IPS-11a (cell line): ENCODE results near the gene CEP295NL.
"Not testable (repeated sequence)": the region's sequence is repeated elsewhere in the genome, so short reads cannot be mapped to it uniquely, and the experiment has no call there.

Experiments
- H3K4me3 ChIP-seq: one replicate; pipeline ENCODE4 v1.5.1; 2013; ENCODE audit warnings: low read depth, low read length, control low read depth

Gene CEP295NL, protein sequence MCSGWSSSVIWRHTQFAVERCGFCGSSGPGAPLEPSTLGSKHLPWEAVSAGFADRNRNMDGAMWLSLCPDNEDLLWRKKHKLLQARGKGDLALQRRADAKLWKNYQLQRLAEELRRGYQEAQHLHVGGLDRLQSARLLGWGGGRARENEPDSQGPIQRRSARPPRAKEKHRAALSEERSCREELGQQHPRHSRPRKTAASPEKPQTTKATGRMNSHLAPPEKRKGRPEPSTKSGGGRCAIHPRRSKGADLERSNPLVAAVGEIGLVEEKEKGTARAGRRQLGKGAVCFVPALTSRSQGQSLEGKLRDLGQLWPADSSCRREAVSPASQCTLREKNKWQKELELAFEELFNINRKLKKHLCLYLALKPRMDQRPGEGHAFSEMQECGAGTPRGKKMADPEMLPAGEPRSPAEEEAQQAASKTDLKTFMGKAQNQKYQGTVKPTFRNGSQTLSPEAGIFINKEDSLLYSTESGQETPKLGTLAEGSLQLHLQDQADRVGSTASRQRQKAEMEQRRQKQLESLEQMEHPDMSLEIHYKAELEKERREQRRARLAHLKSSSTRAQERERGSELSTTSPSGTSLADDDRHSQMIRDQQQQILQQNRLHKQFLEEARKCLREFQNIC

DNA sequence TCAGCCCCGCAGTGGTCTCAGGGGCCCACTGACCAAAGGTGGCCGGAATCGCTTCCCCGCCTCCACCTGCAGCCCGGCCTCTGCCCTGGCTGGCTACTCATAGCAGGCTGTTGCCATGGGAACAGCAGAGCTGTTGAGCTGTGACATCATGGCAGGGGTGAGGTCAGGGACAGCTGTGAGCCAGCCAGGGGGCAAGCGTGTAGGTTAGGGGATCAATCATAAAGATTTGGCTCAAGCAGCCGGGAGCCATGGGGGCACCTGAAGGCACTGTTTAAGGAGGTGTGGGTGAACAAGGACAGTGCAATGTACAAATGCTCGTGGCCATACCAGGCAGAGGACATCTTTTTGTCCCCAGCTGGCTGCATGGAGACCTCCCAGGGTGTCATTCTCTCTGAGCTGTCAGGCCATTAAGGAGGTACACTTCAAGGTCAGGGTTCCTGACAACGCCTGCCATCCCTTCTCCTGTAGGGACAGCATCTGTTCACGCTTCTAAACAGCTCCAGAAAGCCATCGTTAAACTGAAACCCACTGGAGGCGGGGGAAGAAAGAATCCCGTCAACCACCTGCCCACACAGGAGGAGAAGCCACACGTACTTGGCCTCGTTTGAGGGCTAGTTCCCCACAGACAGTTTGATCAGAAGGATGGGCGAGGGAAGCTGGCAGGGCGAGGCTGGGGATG is at the start of gene CEP295NL:
Gene CEP295NL (minus strand): TSS at position 101 of the 679 bp plus-strand sequence. CDS start 1,373 bp downstream, outside the sequence.
- no peak within 1 kb of the TSS for H3K4me3 ChIP-seq

DNA sequence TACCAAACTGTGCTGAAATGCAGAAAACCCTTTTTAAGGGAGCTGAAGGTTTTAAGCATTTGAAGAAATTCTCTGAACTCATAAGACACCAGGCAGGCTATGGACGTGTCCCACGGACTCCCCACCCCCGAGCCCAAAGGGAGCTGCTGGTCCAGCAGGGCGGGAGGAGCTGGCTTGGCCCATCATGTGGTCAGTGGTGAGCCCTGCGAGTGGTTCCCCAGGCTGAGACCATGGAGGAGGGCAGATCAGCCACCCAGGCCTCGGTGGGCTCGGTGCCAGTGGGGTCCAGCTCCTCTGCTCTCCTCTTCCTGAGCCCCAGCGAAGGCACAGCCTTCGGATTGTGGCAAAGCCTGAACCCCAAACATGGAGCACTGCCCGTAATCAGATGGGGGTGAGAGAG is 49.7 kb upstream of the CEP295NL start:
- H3K4me3 ChIP-seq = no peak overlapping the region

DNA sequence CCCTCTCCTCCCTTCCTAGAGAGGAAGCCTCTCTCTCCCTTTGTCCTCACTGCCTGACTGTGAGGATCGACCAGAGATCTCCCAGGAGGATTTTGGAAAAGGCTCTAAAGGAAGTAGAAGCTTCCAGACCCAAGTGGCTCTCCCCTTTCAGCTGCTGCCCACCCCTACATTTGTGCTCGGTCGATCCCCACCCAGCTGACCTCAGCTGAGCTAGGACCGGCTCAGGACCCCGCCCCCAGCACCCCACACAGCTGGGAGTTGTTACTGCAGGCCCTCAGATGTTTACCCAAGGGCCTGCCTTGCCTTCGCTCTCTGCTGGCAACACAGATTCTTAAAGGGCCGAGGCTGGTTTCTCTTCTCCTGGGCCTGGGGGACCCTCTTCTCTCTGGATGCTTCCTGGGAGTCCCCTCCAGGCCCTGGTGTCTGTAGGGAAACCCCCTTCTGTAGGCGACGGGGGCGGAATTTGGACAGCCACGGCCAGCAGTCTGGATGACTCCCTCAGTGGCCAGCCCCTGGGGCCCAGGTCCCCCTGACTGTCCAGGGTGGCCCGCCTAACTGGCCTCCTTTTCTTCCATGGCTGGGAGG is 49.1 kb upstream of the CEP295NL start:
- no peak overlapping the region for H3K4me3 ChIP-seq

DNA sequence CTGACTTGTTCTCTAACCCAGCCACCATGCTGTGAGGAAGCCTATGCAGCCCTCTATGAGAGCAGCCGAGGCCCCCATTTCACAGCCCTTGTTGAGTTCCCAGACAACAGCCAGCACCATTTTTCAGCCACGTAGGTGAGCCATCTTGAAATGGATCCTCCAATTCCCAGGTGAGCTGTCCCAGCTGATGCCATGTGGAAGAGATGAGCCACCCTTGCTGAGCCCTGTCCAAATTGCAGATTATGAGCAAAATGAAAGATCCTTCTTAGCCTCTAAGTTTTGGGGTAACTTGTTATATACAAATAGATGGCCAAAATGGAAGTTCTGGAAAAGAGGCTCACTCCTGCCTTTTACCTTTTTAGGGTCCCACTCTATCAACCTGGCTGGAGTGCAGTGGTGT is 47.9 kb upstream of the CEP295NL start:
- no peak overlapping the region for H3K4me3 ChIP-seq

DNA sequence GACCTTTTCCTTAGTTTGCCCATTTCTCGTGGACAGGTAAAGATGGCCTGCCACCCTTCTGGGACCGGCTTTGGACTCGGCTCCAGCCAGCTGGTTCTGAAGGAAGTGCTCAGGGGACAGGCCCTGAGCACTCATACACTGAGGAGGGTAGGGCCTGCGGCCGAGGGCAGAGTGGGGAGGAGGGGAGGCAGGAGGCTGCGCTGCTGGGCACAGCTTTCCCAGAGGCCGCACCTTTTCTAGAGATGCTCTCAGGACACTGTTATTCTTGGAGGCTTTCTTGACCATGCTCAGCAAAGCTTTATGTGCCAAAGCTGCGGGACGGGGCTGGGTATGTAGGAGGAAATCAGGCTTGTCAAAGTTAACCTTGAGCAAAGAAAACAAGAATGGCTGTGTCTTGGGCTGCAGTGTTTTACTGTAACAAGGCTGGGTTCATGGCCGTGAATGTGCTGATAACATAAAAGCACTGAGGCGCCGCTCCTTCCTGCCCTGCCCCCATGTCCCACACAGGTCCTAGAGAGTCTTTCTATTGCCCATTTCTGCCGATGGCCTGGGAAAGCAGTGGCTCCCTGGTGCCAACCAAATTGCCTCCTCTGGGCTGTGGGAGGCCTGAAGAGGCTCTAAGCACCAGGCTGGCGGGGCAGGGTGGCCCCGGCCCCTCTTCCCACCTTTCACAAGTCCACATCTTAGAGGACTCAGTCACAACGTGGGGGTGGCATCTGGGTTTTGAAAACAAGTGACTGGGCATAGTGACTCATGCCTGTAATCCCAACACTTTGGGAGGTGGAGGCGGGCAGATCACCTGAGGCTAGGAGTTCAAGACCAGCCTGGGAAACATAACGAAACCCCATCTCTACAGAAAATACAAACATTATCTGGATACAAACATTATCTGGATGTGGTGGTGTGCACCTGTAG is 44.5 kb upstream of the CEP295NL start:
- no peak overlapping the region for H3K4me3 ChIP-seq

DNA sequence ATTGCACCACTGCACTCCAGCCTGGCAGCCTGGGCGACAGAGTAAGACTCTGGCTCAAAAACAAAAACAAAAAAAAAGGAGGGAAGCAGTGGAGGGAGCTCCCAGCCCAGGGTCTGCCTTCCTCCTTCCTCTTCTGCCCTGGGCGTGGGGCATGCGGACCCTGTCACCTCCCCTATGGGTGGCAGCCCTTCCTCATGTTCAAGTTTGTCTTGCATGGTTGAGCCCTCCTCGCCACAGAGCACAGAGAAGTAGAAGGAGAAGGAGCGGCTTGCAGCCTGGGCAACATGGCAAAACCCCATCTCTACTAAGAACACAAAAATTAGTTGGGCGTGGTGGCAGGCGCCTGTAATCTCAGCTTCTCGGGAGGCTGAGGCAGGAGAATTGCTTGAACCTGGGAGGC is 43.6 kb upstream of the CEP295NL start:
- no peak overlapping the region for H3K4me3 ChIP-seq

DNA sequence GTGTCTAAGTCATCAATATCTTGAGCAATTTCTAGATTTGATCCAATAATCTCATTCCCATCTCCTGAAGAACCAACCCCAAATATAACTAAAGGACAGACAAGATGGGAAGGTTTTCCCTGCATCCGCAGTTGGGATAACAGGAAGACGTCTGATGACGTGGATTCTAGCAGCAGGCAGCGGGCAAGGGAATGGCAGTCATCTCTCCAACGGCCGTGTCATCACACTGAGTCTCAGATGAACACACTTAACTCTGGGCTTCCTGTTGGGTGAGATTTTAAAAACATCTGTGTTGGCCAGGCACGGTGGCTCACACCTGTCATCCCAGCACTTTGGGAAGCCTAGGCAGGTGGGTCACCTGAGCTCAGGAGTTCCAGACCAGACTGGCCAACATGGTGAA is 43.1 kb upstream of the CEP295NL start:
- no peak overlapping the region for H3K4me3 ChIP-seq

DNA sequence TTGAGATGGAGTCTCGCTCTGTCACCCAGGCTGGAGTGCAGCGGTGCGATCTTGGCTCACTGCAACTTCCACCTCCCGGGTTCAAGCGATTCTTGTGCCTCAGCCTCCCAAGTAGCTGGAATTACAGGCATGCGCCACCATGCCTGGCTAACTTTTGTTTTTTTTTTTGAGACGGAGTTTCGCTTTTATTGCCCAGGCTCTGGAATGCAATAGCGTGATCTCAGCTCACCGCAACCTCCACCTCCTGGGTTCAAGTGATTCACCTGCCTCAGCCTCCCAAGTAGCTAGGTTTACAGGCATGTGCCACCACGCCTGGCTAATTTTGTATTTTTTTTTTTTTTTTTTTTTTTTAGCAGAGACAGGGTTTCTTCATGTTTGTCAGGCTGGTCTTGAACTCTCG is 42.5 kb upstream of the CEP295NL start:
- H3K4me3 ChIP-seq = not testable (repeated sequence)

DNA sequence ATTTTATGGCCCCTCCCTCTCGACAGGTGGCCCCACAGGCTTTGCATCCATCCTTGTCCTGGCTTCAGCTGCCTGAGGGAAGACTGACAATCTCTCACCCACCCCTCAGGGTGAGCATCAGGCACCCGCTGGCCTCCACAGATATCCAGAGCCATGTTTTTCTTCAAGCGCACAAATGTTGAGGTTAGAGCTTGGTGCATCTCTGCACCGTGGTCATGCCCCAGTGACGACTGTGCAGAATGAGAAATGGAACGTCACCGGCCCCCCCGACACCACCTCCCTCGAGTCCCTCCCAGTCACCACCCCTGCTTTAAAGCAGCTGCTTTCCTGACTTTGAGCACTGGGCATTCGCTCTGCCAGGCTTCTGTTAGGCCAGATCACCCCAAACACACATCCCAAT is 42.0 kb upstream of the CEP295NL start:
- H3K4me3 ChIP-seq = no peak overlapping the region

DNA sequence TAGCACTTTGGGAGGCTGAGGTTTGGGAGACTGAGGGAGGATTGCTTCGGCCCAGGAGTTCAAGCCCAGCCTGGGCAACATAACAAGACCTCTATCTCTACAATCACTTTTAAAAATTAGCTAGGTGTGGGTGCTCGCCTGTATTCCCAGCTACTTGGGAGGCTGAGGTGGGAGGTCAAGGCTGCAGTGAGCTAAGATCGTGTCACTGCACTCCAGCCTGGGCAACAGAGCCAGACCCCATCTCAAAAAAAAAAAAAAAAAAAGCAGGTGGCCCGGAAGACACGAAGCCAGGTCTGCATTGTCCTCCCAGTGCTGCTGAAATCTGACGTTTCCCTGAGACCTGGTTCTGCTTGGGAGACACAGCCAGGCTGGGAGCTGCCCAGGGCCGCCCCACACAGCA is 41.0 kb upstream of the CEP295NL start:
- no peak overlapping the region for H3K4me3 ChIP-seq

DNA sequence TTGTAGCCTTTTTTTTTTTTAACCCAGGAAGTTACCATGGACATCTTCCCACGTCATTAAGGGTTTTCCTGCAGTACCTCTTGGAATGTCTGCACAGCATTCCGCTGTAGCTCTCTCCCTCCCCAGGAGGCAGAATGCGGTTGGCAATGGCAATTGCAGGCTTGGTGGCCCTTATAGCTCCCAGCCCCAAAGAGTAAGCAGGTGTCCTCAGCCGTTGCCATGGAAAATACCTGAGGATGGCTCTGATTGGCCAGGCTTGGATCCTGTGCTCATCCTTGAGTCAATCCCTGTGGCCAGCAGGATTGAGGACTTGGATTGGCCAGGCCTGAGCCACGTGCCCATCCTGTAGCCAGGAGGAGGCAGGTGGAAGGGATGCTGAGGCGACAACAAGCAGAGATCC is 37.7 kb upstream of the CEP295NL start:
- H3K4me3 ChIP-seq = no peak overlapping the region

DNA sequence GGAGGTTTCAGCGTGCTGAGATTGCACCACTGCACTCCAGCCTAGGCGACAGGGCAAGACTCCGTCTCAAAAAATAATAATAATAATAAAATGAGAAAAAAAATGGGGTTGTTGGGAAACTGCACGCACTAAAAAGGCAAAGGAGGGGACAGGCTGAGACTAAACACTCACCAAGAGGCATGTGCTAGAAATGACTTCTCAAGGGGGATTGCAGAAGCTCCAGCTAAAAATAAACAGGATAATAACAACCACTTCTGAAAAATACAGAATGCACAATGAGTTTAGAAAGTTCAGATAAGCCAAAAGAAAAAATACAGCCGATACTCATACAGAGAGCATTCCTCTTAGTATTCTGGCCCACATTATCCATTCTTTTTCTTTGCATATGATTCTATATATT is 37.3 kb upstream of the CEP295NL start:
- H3K4me3 ChIP-seq = no peak overlapping the region

DNA sequence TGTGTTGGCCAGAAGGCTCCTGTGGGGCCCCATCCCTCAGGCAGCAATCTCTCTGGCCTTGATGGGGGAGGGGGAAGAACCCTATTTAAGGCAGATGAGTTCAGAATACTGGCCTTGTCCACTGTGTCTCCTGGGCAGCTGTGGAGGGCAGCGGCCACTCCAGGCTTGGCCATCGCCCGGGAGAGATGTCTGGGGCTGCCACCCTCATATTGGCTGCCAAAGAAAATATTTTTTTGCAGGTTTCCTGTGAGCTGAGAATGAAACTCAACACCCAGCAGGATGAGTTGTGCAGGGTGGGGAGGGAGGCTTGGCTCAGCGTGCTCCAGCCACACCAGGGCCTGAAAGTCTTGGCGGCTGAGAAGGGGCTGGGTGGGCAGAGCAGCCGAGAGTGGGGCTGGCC is 36.6 kb upstream of the CEP295NL start:
- no peak overlapping the region for H3K4me3 ChIP-seq

DNA sequence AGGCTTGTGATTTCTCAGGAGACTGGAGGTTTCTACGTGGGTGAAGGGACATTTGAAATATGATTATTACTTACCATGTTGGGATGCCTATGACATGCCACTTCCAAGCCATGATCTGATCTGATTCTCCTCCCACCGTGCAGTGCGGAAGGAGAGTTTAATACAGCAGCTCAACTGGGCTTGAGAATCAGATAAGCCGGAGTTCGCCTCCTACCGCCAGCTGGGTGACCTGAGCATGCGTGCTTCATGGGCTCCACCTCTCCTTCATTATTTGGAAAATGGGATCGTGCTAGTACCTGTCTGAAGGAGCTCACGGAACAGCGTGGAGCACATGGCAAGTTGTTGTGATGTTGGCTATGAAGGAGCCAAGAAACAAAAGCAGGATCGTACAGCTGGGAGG is 34.6 kb upstream of the CEP295NL start:
- H3K4me3 ChIP-seq = no peak overlapping the region

DNA sequence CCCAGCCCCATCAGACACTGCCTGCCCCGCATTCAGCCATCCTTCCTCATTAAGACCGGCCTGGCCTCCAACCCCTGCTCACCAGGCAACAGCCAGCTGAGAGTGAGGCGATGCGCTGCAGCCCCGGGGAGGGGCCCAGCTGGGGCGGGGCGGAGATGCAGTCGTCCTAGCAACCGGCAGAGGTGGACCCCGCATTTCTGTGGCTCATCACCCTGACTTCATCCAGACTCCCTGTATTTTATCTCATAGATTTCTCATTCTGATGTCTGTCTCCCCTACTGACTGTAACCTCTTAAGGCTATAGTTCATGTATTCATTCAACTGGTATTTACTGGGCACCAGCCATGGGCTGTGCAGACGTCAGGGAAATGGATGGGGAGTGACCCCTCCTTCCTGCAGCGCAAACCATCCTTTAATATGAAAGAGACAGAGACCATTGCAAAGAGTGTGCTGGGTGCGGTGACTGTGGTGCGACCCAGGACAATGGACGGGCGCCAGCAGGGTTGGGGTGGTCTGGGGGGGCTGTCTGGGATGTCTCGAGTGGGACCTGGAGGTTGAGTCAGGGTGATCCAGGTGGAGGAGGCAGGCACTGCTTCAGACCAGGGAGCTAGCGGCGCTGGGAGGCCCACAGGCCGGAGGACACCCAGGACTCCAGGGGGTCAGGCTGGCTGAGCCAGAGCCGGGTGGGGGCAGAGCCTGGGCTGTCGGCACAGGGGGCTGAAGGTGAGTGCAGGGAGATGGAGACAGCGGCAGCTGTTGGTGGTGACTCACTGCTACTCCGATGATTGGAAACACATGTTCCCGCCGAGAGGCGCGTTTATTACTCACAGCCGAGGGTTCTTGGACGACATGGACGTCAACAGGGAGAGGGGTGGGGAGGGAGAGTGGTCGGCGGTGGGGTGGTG is 32.7 kb upstream of the CEP295NL start:
- H3K4me3 ChIP-seq = no peak overlapping the region

DNA sequence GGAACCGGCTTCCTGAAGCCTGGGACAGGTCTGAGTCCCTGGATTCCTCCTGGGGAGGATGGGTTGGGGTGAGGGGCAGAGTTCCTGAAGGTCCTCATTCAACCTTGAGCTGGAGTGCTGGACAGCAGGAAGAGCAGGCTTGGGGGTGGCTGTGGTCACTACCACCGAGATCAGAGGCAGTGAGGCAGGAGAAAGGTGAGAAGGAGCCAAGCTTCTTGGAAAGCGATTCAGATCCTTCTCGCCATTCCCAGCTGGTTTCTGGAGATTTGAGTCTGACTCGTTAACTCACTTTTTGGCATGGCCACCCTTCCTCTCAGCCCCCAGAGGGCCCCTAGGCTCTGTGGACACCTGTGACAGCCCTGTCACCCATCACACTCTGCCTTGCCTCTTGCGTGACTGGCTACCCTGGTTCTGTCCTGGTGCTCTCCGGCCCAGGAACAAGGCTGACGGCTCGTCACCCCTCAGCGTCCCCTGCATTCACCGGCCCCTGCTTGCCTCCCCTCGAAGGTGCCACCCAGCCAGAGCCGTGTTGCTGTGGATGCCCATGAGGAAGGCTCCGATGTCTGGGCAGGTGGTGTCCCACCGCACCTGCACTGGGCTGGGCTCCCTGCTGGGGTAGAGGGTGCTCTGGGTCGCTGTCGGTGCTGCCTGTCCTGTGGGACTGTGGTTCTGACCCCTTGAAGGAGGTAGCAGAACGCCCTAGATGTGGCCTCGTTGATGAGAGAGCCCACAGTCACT is 31.8 kb upstream of the CEP295NL start:
- no peak overlapping the region for H3K4me3 ChIP-seq

DNA sequence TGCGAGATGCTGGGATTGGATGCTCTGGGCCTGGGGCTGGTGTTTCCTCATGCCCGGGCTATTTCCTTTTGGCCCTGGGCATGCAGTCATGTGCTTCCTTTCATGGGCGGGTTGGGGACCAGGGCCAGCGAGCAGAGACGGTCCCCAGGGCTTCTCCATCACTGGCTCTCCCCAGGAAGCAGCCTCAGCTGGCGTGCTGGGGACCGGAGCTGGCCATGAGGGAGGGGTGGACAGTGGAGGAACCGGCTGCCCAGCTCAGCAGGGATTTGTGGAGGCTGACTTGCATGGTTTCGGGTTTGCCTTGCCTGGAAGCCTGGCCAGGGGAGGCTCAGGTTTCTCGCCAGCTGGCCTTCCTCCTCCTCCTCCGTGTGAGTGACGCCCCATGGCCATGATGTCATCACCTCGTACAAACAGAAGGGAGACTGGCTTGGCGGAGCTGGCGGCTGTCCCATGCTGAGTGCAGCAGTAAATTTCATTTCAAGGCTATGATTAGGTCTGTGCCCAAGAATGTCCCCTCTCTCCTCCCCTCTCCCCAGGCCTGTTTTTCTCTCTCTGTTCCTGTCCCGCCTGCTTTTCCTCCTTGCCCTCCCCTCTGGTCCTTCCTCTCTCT is 31.1 kb upstream of the CEP295NL start:
- no peak overlapping the region for H3K4me3 ChIP-seq
